ENCODE results near the gene DBX1. TPM values are rescaled to one million over a fixed set of nuclear protein-coding genes. Genes with fewer than 3 reads are reported as not detected.
A peak's percentile ranks its signal among the peaks of the same experiment; 100 is the strongest.

DBX1 gene
- total RNA-seq, 4 donors from 2014 or later: not detected

DNA sequence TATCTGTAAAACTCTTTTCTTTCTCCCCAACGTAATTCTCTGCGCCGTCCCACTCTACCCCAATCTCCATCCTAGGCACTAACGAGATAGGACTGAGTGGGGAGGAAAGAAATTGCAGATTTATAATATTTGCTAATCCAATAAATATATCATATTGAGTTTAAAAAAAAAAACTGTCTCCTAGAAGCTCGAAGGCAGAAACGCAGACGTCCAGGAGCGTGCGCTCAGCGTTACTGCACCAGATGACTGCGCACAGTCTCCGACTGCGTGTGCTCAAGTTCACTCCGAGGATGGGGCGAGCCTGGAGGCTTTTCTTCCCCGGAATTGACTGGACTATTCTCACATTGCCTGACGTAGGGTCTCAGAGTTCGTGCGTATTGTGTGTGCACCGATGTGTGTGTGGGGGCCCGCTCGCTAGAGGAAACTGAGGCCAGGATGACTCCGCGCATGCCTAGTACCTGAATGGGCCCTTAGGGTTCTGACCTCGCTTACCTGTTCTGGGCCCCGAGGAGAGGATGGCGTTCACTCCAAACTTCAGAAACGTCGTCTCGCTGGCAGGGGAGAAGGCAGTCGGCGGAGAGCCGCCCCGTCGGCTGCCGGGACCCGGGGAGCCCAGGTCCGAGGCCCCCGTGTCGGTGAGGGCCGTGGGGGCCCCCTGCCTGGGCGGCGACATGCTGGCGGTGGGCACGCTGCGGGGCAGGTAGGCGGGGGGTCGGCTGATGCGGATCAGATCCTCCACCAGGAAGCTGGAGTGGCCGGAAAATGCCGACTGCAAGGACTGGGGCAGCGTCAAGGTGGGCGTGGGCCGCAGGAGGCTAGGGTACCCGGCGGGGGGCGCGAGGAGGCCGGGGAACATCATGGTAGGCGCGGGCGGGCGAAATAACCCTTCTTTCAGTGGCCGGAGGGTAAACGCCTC is 551 bp downstream of the DBX1 start:
- no peak overlapping the region for H3K27ac ChIP-seq
- intact Hi-C loops (cut with DNase I): no loop called here
- DNase-seq: no peak
- H3K27me3 ChIP-seq: peaks cover 55% of the 10 kb centered on the region
- H3K36me3 ChIP-seq: no peaks in the 10 kb centered on the region
- 7 to 8% methylated on average over 44 of the region's 65 CpGs for WGBS, 2 donors
- H3K4me3 ChIP-seq (replicated peaks in 1 of 3): no peak overlapping the region
- H3K9me3 ChIP-seq: no peaks in the 10 kb centered on the region
- H3K4me1 ChIP-seq: peaks cover 23 to 31% of the 10 kb centered on the region in 2 donors
- TF ChIP-seq POLR2A (IDR thresholded peaks at IDR 0.05) (no peak), CTCF (IDR thresholded peaks at IDR 0.05) (no peak)

DNA sequence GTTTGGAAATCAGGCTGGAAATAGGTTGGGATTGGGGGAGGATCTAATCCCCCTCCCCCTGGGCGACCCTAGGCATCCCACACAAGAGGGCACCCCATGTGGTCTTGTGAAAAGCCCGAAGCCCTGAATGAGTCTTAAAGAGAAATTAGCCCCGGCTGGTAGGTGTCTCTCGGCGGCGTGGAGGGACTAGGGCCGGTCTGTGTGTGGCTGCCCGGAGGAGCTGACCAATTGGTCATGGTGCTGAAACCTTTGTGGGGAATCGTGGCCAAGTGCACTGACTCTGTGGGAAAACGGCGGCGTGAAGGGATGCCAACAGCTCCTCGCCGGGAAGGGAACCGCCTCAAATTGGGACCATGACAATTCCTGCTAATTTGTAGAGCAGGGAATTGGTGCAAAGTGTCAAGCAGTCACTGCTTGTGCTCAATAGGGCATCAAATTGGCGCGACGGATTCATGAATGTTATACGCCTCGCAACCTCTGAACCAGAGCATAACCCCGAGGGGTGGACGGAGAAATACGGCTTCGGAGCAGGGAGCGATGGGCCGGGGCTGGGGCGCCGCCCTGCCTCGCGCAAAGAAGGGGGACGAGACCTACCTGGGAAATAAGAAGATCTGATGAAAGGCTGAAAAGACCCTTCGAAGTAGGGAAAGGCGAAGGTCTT is 1.5 kb downstream of the DBX1 start:
- no peak overlapping the region for H3K27ac ChIP-seq
- 5 to 6% methylated on average over 32 to 33 of the region's 33 CpGs for WGBS, 2 donors
- DNase-seq: peak; percentile 67 to 76
- H3K27me3 ChIP-seq: peaks cover 54% of the 10 kb centered on the region
- H3K4me1 ChIP-seq: peaks cover 21 to 28% of the 10 kb centered on the region in 2 donors
- intact Hi-C loops (cut with DNase I): no loop called here
- no peak for TF ChIP-seq POLR2A (IDR thresholded peaks at IDR 0.05)
- TF ChIP-seq CTCF (IDR thresholded peaks at IDR 0.05): no peak
- H3K4me3 ChIP-seq (replicated peaks in 1 of 3): no peak overlapping the region
- no peaks in the 10 kb centered on the region for H3K36me3 ChIP-seq
- no peaks in the 10 kb centered on the region for H3K9me3 ChIP-seq

DNA sequence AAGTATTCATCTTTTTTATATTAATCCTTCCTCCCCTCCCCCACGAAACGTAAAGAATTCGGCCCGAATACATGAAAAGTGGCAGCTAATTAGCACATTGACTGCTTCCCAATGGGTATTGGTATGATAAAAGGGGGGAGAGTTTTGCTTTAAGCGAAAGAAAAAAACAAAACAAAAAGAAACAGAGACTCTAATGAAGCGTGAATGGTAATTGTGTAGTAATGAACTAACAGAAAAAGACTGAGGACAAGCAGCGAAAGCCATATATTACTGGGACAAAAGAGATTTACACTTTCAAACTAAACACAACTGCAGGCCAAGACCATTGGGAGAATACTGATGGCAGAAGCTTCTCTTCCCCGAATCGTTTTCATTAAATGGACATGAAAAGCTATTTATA is 2.5 kb downstream of the DBX1 start:
- Histone ChIP-seq H3K4me1 (peaks cover 12 to 18% of the 10 kb centered on the region in 2 donors), H3K9me3 (no peaks in the 10 kb centered on the region), H3K4me3 (replicated peaks in 1 of 3) (no peak overlapping the region), H3K36me3 (no peaks in the 10 kb centered on the region), H3K27me3 (peaks cover 44% of the 10 kb centered on the region), H3K27ac (no peak overlapping the region)
- intact Hi-C loops (cut with DNase I): no loop called here
- TF ChIP-seq POLR2A (IDR thresholded peaks at IDR 0.05): no peak
- TF ChIP-seq CTCF (IDR thresholded peaks at IDR 0.05): no peak
- DNase-seq: no peak
- WGBS, 2 donors: 6 to 7% methylated on average over 9 of the region's 9 CpGs

DNA sequence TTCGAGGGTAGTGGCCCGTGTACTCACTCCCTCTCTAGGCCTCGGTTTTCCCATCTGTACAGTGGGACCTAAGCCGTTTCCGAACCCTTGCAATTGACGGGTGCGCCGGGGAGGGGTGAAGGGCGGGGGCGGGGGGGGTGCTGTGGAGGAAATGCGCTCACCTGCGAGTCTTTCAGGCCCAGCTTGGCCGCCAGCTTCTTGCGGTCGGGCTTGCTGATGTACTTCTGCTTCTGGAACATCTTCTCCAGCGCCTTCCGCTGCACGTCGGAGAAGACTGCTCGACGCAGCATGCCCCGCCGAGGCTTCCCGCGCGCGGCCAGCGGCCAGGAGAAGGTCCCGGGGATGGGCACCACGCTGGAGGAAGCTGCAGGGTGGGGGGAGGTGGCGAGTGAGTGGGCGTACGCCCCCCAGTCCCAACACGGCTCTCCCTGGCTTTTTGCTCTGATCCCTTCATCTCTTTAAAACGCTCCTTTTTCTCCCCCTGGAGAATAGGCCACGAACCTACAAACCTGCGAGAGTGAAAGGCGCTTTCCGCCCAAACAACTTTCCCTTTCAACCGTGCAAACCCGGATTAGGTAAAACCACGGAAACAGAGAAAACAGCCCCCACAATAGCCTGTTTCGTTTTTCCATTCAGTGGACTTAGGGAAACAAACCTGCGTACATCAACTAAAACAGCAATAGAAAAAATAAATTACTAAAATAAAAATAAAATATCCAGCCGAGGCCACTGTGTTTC is 3.2 kb downstream of the DBX1 start:
- no peak overlapping the region for H3K4me3 ChIP-seq (replicated peaks in 1 of 3)
- no peak overlapping the region for H3K27ac ChIP-seq
- WGBS, 2 donors: 3 to 5% methylated on average over 20 to 32 of the region's 45 CpGs
- no peak for TF ChIP-seq POLR2A (IDR thresholded peaks at IDR 0.05)
- TF ChIP-seq CTCF (IDR thresholded peaks at IDR 0.05): no peak
- H3K36me3 ChIP-seq: no peaks in the 10 kb centered on the region
- peaks cover 38% of the 10 kb centered on the region for H3K27me3 ChIP-seq
- DNase-seq: peak in 1 of 2 donors; percentile 3
- peaks cover 12 to 17% of the 10 kb centered on the region in 2 donors for H3K4me1 ChIP-seq
- H3K9me3 ChIP-seq: no peaks in the 10 kb centered on the region
- intact Hi-C loops (cut with DNase I): no loop called here

All from thyroid gland (tissue), 4 donors.